ENCODE measurements around the gene PRKAR2B.

GRCh38 chr7:107115114-107115513, 70.6 kb downstream of the PRKAR2B start:
- TF ChIP-seq CTCF (IDR thresholded peaks at IDR 0.05; ENCODE audit: poor library complexity, severe bottlenecking): no peak
- no peak for TF ChIP-seq POLR2AphosphoS5 (IDR thresholded peaks at IDR 0.05)
- TF ChIP-seq TAF1 (IDR thresholded peaks at IDR 0.05; ENCODE audit: low read depth): no peak
- TF ChIP-seq RAD21 (conservative IDR thresholded peaks at IDR 0.05): no peak
- TF ChIP-seq EZH2 (IDR thresholded peaks at IDR 0.05; ENCODE audit: borderline replicate concordance, insufficient read depth, low read length, poor library complexity, severe bottlenecking): no peak
- no peak for TF ChIP-seq REST (IDR thresholded peaks at IDR 0.05; ENCODE audit: borderline replicate concordance)
- TF ChIP-seq MXI1 (conservative IDR thresholded peaks at IDR 0.05; ENCODE audit: poor library complexity, severe bottlenecking): no peak
